Stimulated activated CD4-positive, alpha-beta T cell treated with anti-CD3 and anti-CD28 coated beads, Interleukin-4, amount 100 ng/mL, for 24 hours (primary cell): ENCODE results near the gene LANCL1.
"Not testable (repeated sequence)": the region's sequence is repeated elsewhere in the genome, so short reads cannot be mapped to it uniquely, and the experiment has no call there.

Experiments
- DNase-seq: peaks from one replicate; pipeline ENCODE4 v3.0.0-alpha.2; 2020

LANCL1 gene

GRCh38 chr2:210458395-210458794, 18.2 kb downstream of the LANCL1 start:
- no peak for DNase-seq

- DNase-seq = no peak
Measured at GRCh38 chr2:210456571-210456970, 20.0 kb downstream of the LANCL1 start.

- DNase-seq = no peak
Measured at GRCh38 chr2:210454336-210454735, 22.2 kb downstream of the LANCL1 start.

GRCh38 chr2:210452194-210452593, 24.4 kb downstream of the LANCL1 start:
- DNase-seq = no peak

- not testable (repeated sequence) for DNase-seq
Measured at GRCh38 chr2:210450942-210451341, 25.6 kb downstream of the LANCL1 start.

GRCh38 chr2:210445732-210446131, 30.8 kb downstream of the LANCL1 start:
- DNase-seq = no peak

- DNase-seq = no peak
Measured at GRCh38 chr2:210445116-210445707, 31.3 kb downstream of the LANCL1 start.

- no peak for DNase-seq
Measured at GRCh38 chr2:210443527-210443926, 33.0 kb downstream of the LANCL1 start.

GRCh38 chr2:210442878-210443277, 33.7 kb downstream of the LANCL1 start:
- DNase-seq = no peak

- no peak for DNase-seq
Measured at GRCh38 chr2:210442457-210442856, 34.1 kb downstream of the LANCL1 start.

- no peak for DNase-seq
Measured at GRCh38 chr2:210440206-210440605, 36.4 kb downstream of the LANCL1 start.

- no peak for DNase-seq
Measured at GRCh38 chr2:210435439-210435838, 41.1 kb downstream of the LANCL1 start.

- DNase-seq = no peak
Measured at GRCh38 chr2:210432633-210433032, 43.9 kb downstream of the LANCL1 start.

- DNase-seq = no peak
Measured at GRCh38 chr2:210429403-210430137, 47.0 kb downstream of the LANCL1 start.

GRCh38 chr2:210428393-210429179, 48.0 kb downstream of the LANCL1 start:
- DNase-seq = no peak

- DNase-seq = not testable (repeated sequence)
Measured at GRCh38 chr2:210427309-210427708, 49.2 kb downstream of the LANCL1 start.

GRCh38 chr2:210422366-210422765, 54.2 kb downstream of the LANCL1 start:
- no peak for DNase-seq

GRCh38 chr2:210421916-210422315, 54.6 kb downstream of the LANCL1 start:
- no peak for DNase-seq

GRCh38 chr2:210412660-210413059, 63.9 kb downstream of the LANCL1 start:
- no peak for DNase-seq

- DNase-seq = no peak
Measured at GRCh38 chr2:210410542-210410941, 66.0 kb downstream of the LANCL1 start.

- no peak for DNase-seq
Measured at GRCh38 chr2:210399440-210400041, 77.0 kb downstream of the LANCL1 start.

GRCh38 chr2:210392469-210392881, 84.1 kb downstream of the LANCL1 start:
- no peak for DNase-seq

- DNase-seq = no peak
Measured at GRCh38 chr2:210389856-210390255, 86.7 kb downstream of the LANCL1 start.
